Measurements from ENCODE around the gene GEMIN4.

Gene GEMIN4

DNA sequence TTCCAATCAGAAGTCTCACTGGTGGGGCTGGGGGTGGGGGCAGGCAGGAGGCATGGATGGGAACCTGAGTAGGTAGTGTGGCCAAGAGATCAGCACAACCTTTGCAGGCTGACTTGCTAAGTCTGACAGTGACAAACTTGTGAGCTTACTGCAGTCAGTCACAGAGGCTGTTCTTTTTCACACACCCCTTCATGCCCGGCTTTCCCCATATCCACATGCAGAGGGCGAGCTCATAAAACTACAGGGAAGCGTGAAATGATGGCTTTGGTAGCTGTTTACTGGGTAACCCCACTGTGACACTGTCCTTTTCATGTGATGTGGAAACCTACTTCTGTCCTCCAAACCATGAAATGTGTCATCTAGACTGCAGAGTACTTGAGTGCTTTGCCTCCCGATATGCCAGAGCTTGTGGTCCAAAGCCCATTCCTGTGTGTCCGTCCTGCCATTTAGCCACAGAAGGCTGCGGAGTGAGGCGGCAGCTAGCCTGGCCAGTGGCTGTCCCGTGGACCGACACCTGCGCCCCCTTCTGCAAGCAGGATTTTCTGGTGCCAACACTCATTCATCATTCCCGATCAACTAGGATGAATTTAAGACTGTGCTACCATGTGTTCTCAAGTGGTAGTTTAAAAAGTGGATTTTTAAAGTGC lies 9.8 kb downstream of the GEMIN4 start:
- DNase-seq (ENCODE audit: low spot score), result no peak

DNA sequence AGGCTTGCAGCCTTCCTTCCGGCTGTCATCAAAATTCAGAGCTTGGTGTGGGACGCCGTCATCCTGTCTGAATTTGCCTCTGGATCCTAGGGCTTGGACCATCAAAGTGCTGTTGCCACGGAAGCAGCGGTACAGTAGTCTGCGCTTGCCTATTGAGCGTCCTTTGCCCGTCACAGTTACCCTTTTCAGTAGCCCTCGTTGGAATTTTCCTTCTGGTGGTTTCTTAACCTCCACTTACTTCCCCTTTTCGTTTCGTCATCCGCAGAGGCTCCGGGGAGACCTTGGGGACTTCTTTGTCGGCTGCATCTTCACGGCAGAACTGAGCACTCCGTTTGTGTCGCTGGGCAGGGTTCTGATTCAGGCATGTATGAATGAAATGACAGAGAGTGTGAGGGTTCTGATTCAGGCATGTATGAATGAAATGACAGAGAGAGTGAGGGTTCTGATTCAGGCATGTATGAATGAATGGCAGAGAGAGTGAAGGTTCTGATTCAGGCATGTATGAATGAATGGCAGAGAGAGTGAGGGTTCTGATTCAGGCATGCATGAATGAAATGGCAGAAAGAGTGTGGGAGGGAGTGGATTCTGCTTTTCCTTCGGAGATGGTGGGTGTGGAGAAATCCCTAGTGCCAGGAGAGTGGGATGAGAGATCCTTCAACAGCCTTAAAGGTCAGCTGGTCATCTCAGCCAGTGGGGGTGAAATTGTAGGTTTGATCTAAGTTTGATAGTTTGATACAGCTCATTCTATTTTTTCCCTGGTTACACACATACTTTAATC lies 11.6 kb downstream of the GEMIN4 start:
- DNase-seq (ENCODE audit: low spot score), result no peak

DNA sequence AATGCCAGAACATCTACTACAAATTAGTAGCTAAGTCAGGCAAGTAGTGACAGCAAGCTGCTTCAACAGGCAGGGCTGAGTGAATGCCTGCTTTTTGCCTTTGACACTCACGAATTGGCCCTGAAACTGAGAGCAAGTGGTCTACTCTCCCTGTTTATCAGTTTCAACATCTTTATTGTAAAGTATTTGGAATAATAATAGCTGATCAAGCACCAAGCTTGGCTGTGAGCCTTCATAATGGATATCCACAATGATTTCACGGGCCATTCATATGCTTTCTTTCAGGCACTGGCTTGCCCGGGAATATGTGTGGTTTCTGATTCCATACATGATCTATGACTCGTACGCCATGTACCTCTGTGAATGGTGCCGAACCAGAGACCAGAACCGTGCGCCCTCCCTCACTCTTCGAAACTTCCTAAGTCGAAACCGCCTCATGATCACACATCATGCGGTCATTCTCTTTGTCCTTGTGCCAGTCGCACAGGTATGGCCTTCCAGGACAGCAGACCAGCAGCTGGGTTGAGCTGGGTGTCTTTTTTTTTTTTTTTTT lies 14.4 kb downstream of the GEMIN4 start:
- no peak for DNase-seq (ENCODE audit: low spot score)

DNA sequence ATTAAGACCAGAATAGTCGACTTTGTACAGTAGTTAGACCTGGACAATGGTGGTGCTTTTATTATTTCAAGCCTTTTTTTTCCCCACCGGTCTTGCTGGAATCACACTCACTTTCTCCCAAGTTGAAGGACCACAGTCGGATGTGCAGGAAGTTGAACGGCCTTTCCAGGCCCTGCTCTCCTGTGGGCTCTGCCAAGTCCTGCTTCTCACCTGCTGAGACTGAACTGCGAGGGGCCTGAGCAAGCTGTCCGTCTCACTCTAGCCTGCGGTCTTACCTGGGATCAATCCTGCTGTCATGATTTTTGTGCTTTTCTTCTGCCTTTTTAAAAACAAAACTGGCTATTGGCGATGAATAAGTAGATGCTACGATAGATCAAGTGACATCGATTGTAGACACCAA lies 18.3 kb downstream of the GEMIN4 start:
- DNase-seq (ENCODE audit: low spot score), result peak; percentile 45

DNA sequence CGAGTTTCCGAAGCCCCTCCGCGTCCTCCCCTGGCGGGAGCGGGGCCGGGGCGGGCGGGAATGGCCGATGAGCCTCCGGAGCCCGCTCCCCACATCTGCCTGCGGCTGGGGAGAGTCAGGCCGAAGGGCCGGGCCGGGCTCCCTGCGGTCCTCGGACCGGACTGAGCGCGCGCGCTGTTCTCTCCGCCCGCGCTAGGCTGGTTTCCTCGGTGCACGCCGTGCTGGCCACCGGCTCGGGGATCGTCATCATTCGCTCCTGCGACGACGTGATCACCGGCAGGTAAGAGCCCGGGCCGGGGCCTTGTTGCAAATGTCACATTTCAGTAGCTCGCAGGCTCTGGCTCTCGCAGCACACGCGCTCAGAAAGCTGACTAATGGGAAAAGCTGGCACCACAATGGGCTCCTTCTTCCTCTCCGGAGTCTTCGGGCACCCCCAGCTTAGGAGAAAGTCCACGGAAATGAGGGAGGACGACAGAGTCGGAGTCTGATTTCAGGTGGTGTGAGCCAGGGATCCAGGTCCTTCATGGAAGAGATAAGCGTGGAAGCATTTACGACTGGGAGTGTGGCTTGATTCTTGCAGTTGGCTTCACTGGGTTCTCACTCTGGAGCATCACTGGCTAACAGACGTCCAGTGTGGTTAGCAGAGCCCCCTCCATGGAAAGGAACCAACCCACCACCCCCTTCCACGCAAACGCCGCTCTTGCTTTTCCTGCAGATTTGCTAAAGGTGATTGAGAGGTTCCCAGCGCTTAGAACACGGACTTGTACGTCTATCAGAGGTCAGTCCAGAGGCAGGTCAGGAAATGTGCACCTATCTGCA lies 19.0 kb downstream of the GEMIN4 start:
- DNase-seq (ENCODE audit: low spot score), result peak; percentile 51

DNA sequence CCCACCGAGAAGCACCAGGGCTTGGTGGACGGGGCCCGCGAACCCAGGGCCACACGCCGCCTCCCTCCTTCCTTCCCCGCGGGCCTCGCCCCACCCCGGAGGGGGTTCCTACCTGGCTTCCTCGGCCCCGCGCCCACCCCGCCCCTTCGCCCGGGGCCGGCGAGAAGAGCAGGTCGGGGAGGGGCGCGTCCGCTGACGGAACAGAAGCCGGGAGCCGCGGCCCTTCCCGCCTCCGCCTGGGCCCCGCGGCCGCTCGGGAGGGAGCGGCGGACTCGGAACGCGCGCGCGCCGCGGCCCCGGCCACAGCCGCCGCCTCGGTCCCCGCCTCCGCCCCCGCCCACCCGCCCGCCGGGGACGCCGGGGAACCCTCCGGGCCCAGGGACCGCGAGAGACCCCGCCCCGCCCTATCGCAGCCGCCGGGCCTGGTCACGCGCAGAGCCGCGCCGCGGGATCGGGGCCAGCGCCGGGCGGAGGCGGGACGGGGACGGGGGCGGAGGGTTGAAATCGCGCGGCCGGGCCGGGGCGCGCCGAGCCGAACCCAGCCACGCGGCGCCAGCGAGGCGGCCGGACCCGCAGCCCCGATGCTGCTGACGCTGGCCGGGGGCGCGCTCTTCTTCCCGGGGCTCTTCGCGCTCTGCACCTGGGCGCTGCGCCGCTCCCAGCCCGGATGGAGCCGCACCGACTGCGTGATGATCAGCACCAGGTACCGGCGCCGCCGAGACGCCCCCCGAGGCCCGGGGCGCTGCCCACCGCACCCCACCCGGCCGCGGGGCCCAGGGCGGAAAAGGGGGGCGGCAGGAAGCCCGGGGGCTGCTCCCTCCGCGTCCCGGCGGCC lies 19.8 kb downstream of the GEMIN4 start, which contains the start of gene TLCD3A:
TSS of gene TLCD3A (plus strand) at position 530 of the 835 bp plus-strand sequence. CDS start at position 582, 52 bp downstream.
- peak; percentile 43 for DNase-seq (ENCODE audit: low spot score)

DNA sequence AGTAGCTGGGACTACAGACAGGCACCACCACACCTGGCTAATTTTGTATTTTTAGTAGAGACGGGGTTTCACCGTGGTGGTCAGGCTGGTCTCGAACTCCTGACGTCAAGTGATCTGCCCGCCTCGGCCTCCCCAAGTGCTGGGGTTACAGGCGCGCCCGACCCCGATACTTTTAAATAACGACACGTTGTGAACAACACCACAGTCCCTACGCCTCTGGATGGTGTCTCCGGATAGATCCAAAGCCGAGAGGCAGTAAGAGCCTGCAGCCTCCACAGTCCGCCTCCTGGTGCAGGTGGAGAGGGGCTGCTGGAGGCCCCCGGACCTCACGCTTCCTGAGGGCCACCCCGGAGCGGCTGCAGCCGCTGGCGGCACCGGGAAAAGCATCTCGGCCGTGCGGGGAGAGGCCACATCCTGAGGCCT lies 20.4 kb downstream of the GEMIN4 start:
- peak; percentile 42 for DNase-seq (ENCODE audit: low spot score)

DNA sequence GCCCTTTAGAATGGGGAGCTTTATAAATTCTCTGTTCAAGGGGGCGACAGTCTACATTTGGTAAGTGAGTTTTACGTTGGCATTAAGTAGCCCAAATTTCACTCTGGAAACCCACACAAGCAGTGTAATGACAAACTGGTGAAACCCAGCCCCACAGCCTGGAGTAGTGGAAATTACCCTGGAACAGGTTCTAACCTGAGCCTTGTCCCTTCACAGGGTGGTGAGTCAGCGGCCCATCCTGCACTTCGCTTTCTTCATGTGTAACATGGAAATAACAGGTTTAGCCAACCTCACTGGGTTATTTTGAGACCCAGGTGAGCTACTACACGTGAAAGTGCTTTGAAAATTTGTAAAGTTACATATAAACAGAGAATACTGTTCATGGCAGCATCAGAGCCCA lies 23.2 kb downstream of the GEMIN4 start:
- no peak for DNase-seq (ENCODE audit: low spot score)

DNA sequence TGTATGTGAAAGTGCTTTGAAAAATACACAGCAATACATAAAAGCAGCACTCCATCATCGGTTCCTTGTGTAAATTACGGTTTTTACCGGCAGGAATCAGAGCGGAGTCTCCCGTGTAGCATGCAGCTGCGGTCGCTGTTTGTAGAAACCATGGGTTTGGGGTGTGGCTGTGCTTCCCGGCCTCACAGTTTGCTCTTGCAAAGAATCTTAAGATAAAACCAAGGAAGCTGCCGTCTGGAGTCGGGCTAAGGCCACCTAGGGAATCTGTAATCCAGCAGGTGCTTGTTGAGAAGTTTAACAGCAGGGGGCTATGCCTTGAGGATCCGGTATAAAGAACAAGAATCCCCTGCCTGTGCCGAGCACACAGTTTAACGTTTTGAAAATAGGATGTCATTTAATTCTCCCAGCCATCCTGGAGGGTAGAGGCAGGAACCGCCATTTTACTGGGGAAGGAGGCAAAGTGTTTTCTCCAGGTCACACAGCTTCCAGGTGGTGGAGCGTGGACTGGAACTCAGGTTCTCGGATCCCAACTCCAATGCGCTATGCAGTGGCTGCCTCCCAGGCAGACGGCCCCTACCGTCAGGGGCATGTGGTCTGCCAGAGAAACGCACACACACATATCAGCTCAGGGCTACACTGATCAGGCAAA lies 25.7 kb downstream of the GEMIN4 start:
- no peak for DNase-seq (ENCODE audit: low spot score)

DNA sequence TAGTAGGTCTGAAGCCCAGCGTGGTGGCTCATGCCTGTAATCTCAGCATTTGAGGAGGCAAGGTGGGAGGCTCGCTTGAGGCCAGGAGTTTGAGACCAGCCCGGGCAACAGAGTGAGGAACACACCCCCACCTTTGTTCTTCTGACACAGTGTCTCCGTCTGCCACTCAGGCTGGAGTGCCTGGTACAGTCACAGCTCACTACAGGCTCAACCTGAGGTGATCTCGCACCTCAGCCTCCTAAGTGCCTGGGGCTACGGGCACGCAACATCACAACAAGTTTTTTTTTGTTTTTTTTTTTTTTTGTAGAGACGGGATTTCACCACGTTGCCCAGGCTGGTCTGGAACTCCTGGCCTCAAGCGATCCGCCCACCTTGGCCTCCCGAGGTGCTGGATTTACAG lies 26.3 kb downstream of the GEMIN4 start:
- DNase-seq (ENCODE audit: low spot score), result no peak

DNA sequence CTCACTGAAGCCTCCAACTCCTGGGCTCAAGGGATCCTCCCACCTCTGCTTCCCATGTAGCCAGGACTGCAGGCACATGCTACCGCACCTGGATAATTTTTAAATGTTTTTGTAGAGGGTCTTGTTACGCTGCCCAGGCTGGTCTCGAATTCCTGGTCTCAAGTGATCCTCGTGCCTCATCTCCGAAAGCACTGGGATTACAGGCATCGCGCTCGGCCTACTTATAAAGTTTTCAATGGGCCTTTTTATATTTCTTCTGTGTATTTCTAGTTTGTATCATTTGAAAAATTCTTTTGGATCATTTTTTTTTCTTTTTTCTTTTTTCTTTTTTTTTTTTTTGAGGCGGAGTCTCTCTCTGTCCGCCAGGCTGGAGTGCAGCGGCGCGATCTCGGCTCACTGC lies 27.0 kb downstream of the GEMIN4 start:
- no peak for DNase-seq (ENCODE audit: low spot score)

DNA sequence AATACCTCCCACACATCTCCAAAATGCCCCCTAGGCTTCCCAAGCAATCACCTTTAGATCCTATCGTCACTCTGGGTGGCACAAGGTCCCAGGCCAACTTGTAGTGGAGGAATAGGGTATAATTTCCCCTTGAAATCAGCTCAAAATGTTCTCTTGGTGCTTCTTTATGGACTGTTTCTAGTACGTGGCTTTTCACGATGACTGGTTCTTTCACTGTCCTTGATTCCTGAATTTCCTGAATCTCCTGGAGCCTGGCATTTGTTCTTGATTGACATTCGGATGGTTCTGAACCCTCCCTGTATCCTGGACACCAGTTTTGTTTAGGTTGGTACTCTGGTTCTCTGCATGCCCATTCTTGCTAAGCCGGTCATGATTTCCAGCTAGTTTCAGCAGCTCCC lies 30.5 kb downstream of the GEMIN4 start:
- no peak for DNase-seq (ENCODE audit: low spot score)

DNA sequence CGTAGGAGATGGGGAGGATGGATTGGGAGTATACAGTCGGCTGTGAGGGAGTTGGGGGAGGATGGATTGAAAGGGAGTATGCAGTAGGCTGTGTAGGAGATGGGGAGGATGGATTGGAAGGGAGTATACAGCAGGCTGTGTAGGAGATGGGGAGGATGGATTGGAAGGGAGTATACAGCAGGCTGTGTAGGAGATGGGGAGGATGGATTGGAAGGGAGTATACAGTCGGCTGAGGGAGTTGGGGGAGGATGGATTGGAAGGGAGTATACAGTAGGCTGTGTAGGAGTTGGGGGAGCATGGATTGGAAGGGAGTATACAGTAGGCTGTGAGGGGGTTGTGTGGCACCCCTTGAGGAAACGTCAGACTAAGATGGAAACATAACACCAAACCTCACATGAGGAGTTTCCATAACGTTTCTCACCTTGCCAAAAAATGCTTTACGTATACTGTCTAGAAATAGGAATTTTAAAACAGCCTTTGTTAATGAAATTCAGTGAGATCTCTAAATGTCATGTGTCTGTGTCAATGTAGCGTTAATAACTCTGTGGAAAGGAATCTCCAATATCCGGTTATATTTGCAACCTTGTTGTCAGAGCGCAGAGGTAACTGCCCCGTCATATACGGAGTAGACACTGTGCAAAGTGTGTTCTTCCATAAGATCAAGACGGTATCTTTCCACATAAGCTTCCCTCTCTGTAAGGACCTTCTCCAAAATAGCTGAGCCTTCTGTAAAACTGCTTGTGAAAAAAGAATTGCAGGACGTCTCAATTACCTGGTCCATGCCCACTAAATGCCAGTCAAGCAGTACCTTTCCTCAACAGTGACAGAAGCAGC lies 31.1 kb downstream of the GEMIN4 start:
- DNase-seq (ENCODE audit: low spot score), result no peak

DNA sequence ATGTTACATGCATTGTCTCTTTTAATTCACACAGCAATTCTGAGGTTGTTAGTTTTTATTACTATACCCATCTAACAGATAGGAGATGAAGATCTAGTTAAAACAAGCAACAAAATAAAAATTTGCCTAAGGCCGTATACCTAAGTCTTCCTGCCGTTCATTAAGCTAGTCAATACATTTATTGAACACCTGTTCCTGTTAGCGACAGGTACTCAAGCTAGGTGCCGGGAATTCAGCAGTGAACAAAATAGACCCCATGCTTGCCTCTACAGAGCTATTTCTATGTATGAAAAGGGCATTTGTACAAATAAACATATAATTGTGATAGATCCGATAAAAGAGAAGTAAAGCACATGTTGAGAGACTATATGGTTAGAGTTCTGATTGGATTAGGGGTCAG lies 34.0 kb downstream of the GEMIN4 start:
- DNase-seq (ENCODE audit: low spot score), result no peak

DNA sequence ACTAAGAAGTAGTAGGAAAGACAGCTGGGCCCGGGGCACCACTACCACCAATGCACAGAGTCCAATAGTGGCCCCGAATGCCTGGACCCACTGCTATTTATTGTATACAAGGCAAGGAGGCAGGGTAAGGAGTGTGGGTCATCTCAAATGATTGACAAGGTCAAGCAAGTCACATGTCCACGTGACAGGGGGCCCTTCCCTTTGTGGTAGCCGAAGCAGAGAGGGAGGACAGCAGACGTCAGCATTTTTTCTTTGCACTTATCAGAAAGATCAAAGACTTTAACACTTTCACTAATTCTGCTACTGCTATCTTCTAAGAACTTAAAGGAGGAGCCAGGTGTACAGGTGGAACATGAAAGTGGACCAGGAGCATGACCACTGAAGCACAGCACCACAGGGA lies 43.9 kb downstream of the GEMIN4 start:
- DNase-seq (ENCODE audit: low spot score), result no peak

DNA sequence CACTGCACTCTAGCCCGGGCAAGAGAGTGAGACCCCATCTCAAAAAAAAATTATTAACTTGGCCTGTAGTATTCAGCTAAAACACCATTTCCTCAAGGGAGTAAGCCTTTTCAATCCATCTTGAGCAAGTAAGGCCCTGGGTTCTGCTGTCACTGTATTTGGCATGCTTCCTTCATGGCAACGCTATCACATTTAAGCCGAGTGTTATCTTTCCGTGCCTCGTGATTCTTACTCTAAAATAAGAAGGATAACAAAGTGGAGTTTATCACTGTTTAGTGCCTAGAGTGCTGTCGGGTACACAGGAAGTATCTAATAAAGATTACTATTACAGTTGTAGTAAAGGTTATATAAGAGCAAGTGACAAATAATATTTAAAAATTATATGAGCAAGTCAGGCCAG lies 46.2 kb downstream of the GEMIN4 start:
- no peak for DNase-seq (ENCODE audit: low spot score)

DNA sequence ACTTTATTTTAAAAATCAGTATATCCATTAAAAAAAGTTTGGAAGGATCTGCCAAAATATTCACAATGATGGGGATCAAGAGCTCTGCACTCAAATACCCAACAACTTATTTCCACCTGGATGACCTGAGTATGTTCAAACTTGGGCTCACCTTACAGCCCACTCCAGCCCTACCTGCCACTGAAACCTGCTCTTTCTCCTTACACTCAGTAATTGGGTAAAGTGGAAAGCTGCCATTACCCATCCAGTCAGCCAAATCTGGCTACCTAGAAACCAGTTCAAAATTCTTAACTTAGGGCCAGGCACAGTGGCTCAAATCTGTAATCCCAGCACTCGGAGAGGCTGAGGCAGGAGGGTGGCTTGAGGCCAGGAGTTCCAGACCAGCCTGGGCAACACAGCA lies 47.1 kb downstream of the GEMIN4 start:
- DNase-seq (ENCODE audit: low spot score), result no peak

DNA sequence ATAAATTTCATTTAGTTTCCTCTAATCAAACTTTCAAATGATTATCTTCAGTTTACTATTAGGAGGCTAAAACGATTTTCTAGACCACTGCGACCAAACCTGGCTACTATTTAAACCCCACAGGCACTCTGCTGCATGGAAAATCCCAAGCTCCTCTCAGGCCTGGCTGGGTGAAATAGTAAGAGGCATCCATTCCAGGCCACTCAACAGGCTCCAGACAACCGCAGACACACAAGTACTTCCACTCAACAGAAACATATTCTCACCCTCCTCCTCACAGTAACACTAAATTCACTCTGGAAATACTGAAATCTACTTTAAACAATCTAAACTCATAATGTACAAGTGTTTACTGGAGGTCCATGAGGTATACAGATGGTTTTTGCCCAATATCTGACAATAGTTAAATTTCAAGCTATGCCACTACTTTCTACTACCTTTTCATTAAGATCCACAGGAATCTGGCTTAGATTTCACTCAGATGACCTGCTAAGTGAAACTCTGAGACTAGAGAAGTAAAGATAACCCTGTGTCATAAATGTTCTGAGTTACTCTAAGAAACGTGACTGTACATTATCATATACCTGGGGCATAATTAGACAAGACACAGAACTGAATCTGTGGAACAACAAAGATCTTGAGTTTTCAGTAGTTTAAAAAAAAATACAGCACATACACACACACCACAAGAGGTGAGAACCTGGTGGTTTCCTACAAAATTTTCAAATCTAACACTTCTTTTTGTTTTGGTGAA lies 47.8 kb downstream of the GEMIN4 start:
- DNase-seq (ENCODE audit: low spot score), result no peak

All from cerebellar cortex (tissue), 1 donor.